HepG2 (cell line): ENCODE data around the gene MORN1. TPM values are rescaled to one million over a fixed set of nuclear protein-coding genes. Genes with fewer than 3 reads are reported as not detected.
A peak's percentile ranks its signal among the peaks of the same experiment; 100 is the strongest.

Source experiments
- ATAC-seq: fragments of 200-7000 bp; cut with Tn5 transposase; 3 replicates; pipeline ENCODE4 v1.9.1; 2020; ENCODE audit warnings: mild to moderate bottlenecking, moderate library complexity
- BruUV-seq: library from RNA; stranded (reverse); fragments of 400-500 nt; replicated peaks from 2 replicates; lab custom pipeline; 2021; lab: Mats Ljungman, UMichigan
- CTCF ChIA-PET: fragments of 300-600 bp; formaldehyde crosslinking; extraction: SDS; loops from one replicate; lab custom pipeline; 2021; ENCODE audit warnings: low total read pairs, inconsistent platforms, low intra/inter-chr PET ratio; lab: Yijun Ruan, JAX
- POLR2A ChIA-PET: fragments of 350-600 bp; sonication (Branson Sonifier 250); formaldehyde crosslinking; loops from one replicate; lab custom pipeline; 2020; ENCODE audit warnings: antibody characterized with exemption, inconsistent platforms; lab: Yijun Ruan, JAX
- DNase-seq: peaks from one replicate; pipeline ENCODE4 v3.0.0-alpha.2; 2015; ENCODE audit warnings: low spot score
- FAIRE-seq: peaks from 3 replicates; lab custom pipeline; 2011; peaks lifted over from hg19 to GRCh38; lab: Jason Lieb, UNC
- H2AFZ ChIP-seq: one replicate; pipeline ENCODE4 v1.6.1; 2011; ENCODE audit warnings: low read length, inconsistent platforms
- H3K27ac ChIP-seq: fragments of 300-600 bp; 3 replicates; pipeline ENCODE4 v1.8.0; 2011; ENCODE audit warnings: mixed run types, mild to moderate bottlenecking, mixed read lengths, low read length, inconsistent platforms; ENCODE audit not compliant: insufficient read depth; ENCODE audit errors: extremely low read length
- H3K27me3 ChIP-seq, 2 experiments: fragments of 200-600 bp in 1 of 2; 2 replicates in 1 of 2; 3 replicates in 1 of 2; pipeline versions ENCODE4 v1.6.0 to v1.8.0; 2011; ENCODE audit warnings: low read length in 2 of 2, mild to moderate bottlenecking in 2 of 2, moderate library complexity in 2 of 2, inconsistent platforms in 1 of 2; ENCODE audit not compliant: insufficient read depth in 2 of 2, control insufficient read depth in 1 of 2
- H3K36me3 ChIP-seq, 2 experiments: fragments of 200-600 bp in 1 of 2; replicated peaks in 1 of 2; 2 replicates in 1 of 2; 3 replicates in 1 of 2; pipeline versions ENCODE4 v1.5.1 to v1.8.0; 2011; ENCODE audit warnings: low read length in 2 of 2, inconsistent platforms in 1 of 2; ENCODE audit not compliant: insufficient read depth in 2 of 2, control insufficient read depth in 1 of 2
- H3K4me1 ChIP-seq: 2 replicates; pipeline ENCODE4 v1.5.1; 2012; ENCODE audit warnings: low read length, inconsistent platforms; ENCODE audit not compliant: insufficient read depth
- H3K4me2 ChIP-seq: 2 replicates; pipeline ENCODE4 v1.6.0; 2011; ENCODE audit warnings: low read depth, low read length, inconsistent platforms
- H3K4me3 ChIP-seq, 3 experiments: fragments of 200-600 bp in 1 of 3; sonication (generic), shearing (Covaris generic) in 1 of 3; replicated peaks in 1 of 3; 2 replicates each; pipeline ENCODE4 v1.5.1; 2011 to 2016; ENCODE audit warnings: low read length in 3 of 3, inconsistent platforms in 2 of 3, low read depth in 2 of 3, mild to moderate bottlenecking in 2 of 3, control low read depth in 1 of 3, mixed read lengths in 1 of 3; ENCODE audit not compliant: insufficient read depth in 1 of 3
- H3K79me2 ChIP-seq: one replicate; pipeline ENCODE4 v1.6.1; 2011; ENCODE audit warnings: low read length, inconsistent platforms; ENCODE audit not compliant: insufficient read depth
- H3K9ac ChIP-seq: 2 replicates; pipeline ENCODE4 v1.6.0; 2011; ENCODE audit warnings: mild to moderate bottlenecking, low read depth, low read length, inconsistent platforms; ENCODE audit not compliant: insufficient read depth
- H3K9me3 ChIP-seq: 2 replicates; pipeline ENCODE4 v1.5.1; 2012; ENCODE audit warnings: mild to moderate bottlenecking, low read length
- H4K20me1 ChIP-seq: 2 replicates; pipeline ENCODE4 v1.6.0; 2011; ENCODE audit warnings: inconsistent platforms, mild to moderate bottlenecking, low read length, moderate library complexity; ENCODE audit not compliant: insufficient read depth
- BHLHE40 ChIP-seq: IDR thresholded peaks from 2 replicates; pipeline ENCODE4 v1.6.1; 2011; ENCODE audit warnings: low read length, improper control_type of control experiment
- EED ChIP-seq: sonication (generic); formaldehyde crosslinking; IDR thresholded peaks from 2 replicates; pipeline ENCODE4 v1.5.0; 2020; ENCODE audit warnings: mild to moderate bottlenecking, missing genetic modification reagents
- FOXK2 ChIP-seq: fragments of 450-650 bp; IDR thresholded peaks from 2 replicates; pipeline ENCODE4 v1.6.1; 2016
- PBX3 ChIP-seq: sonication (generic); formaldehyde crosslinking; IDR thresholded peaks from 2 replicates; pipeline ENCODE4 v1.8.1; 2023; ENCODE audit warnings: missing genetic modification reagents, inconsistent platforms, borderline replicate concordance
- SUZ12 ChIP-seq: fragments of 150-350 bp; IDR thresholded peaks from 2 replicates; pipeline ENCODE4 v1.6.1; 2014; ENCODE audit warnings: low read depth, low read length
- ZFP36 ChIP-seq: fragments of 150-350 bp; IDR thresholded peaks from 2 replicates; pipeline ENCODE4 v1.6.1; 2018; ENCODE audit warnings: borderline replicate concordance, low read length, low read depth; ENCODE audit not compliant: partially characterized antibody
- ZNF446 ChIP-seq: sonication (generic); formaldehyde crosslinking; IDR thresholded peaks from 2 replicates; pipeline ENCODE4 v1.5.0; 2020; ENCODE audit warnings: mild to moderate bottlenecking, missing genetic modification reagents
- ZNF569 ChIP-seq: sonication (generic); formaldehyde crosslinking; IDR thresholded peaks from 2 replicates; pipeline ENCODE4 v1.5.0; 2020; ENCODE audit warnings: mild to moderate bottlenecking, missing genetic modification reagents, moderate library complexity, borderline replicate concordance
- ZNF770 ChIP-seq: sonication (generic); formaldehyde crosslinking; IDR thresholded peaks from 2 replicates; pipeline ENCODE4 v1.5.0; 2020; ENCODE audit warnings: mild to moderate bottlenecking, missing genetic modification reagents
- ZNF773 ChIP-seq: sonication (generic); formaldehyde crosslinking; IDR thresholded peaks from 2 replicates; pipeline ENCODE4 v1.4.0; 2020; ENCODE audit warnings: missing genetic modification reagents, borderline replicate concordance
- ZNF775 ChIP-seq: sonication (generic); formaldehyde crosslinking; IDR thresholded peaks from 2 replicates; pipeline ENCODE4 v1.4.0; 2020; ENCODE audit warnings: missing genetic modification reagents, mild to moderate bottlenecking, moderate library complexity, borderline replicate concordance
- WGBS: methylation state at CpG from one replicate; pipeline ENCODE4 v1.1.6; 2017; ENCODE audit warnings: low lambda C conversion rate; 5-methylcytosine and 5-hydroxymethylcytosine counted together
- in situ Hi-C: cut with HindIII; loops from 2 replicates; pipeline ENCODE4 v1.10.0; 2017; ENCODE audit warnings: low pct_unique_long_range_greater_than_20kb; ENCODE audit not compliant: extremely low pct_ligation_motif_present
- intact Hi-C: fragments of 100-400 bp; cut with micrococcal nuclease; formaldehyde crosslinking; loops from one replicate; pipeline ENCODE4 v1.10.0; 2022; ENCODE audit not compliant: unreplicated experiment
- polyA plus RNA-seq, 8 experiments: library from polyadenylated mRNA; depleted of rRNA in 3 of 8; stranded (reverse) in 7 of 8; unstranded in 1 of 8; fragments of >200 nt; fragmentation: Illumina TruSeq in 4 of 8; extraction: Trizol in 4 of 8; gene quantifications; 2 replicates each; pipeline versions ENCODE4 v1.2.1 to v1.2.3, GENCODE V29; 2011 to 2016; ENCODE audit warnings: low read depth in 4 of 8, missing spikeins in 1 of 8, mixed read lengths in 1 of 8; ENCODE audit not compliant: insufficient read depth in 1 of 8
- total RNA-seq, 5 experiments: library from RNA; depleted of rRNA; stranded (reverse); fragments of >200 nt; fragmentation: Illumina TruSeq; extraction: Trizol; gene quantifications; 2 replicates each; pipeline ENCODE4 v1.2.3, GENCODE V29; 2016; ENCODE audit warnings: low read depth in 1 of 5

Gene MORN1
- total and polyA plus RNA-seq, 2 of the 13 experiments (the other 11 are each of a cell fraction or from before 2014, with no cell fraction given) = 3.1 to 6.5 TPM

GRCh38 chr1:2374252-2375155, 16.9 kb downstream of the MORN1 start:
- intact Hi-C loops = no loop called here
- H4K20me1 ChIP-seq = no peaks in the 10 kb centered on the region
- DNase-seq (no peak), FAIRE-seq (no peak), ATAC-seq (no peak)
- POLR2A ChIA-PET = no interaction called here
- TF ChIP-seq EED (no peak), ZNF446 (CRISPR knock-in tag) (no peak), ZFP36 (no peak), BHLHE40 (no peak), ZNF773 (CRISPR knock-in tag) (no peak)
- BruUV-seq = no TSS peak
- no peak overlapping the region for H3K4me3 ChIP-seq
- H3K9me3 ChIP-seq = no peaks in the 10 kb centered on the region
- peaks cover 5% of the 10 kb centered on the region; the same call in 1 of the 2 replicates for H3K4me1 ChIP-seq
- CTCF ChIA-PET = no interaction called here
- H2AFZ ChIP-seq = no peak overlapping the region
- no peaks in the 10 kb centered on the region for H3K79me2 ChIP-seq
- no peaks in the 10 kb centered on the region for H3K27me3 ChIP-seq
- no peaks in the 10 kb centered on the region for H3K36me3 ChIP-seq
- 71% methylated on average over 15 of the region's 17 CpGs for WGBS
- no peak overlapping the region for H3K9ac ChIP-seq
- in situ Hi-C loops = no loop called here
- no peak overlapping the region for H3K27ac ChIP-seq
- H3K4me2 ChIP-seq = no peak overlapping the region

GRCh38 chr1:2373551-2374251, 17.7 kb downstream of the MORN1 start:
- Histone ChIP-seq H3K4me2 (no peak overlapping the region), H3K4me3 (no peak overlapping the region), H3K79me2 (no peaks in the 10 kb centered on the region), H3K27ac (no peak overlapping the region), H3K9ac (no peak overlapping the region), H3K4me1 (peaks cover 5% of the 10 kb centered on the region; the same call in 1 of the 2 replicates), H4K20me1 (no peaks in the 10 kb centered on the region), H2AFZ (no peak overlapping the region), H3K36me3 (no peaks in the 10 kb centered on the region), H3K9me3 (no peaks in the 10 kb centered on the region), H3K27me3 (no peaks in the 10 kb centered on the region)
- ATAC-seq = peak; percentile 33
- DNase-seq = no peak
- ChIA-PET POLR2A (no interaction called here), CTCF (no interaction called here)
- WGBS = 85% methylated on average over 6 of the region's 20 CpGs
- no peak for FAIRE-seq
- intact Hi-C loops = no loop called here
- in situ Hi-C loops = no loop called here
- no TSS peak for BruUV-seq
- TF ChIP-seq PBX3 (CRISPR knock-in tag) (no peak), SUZ12 (no peak), ZNF775 (CRISPR knock-in tag) (no peak), FOXK2 (no peak), ZNF569 (CRISPR knock-in tag) (no peak), ZNF770 (peak; percentile 44; the same call in 1 of the 2 replicates)
